Measurements from ENCODE around the gene TRAPPC11.
"Not testable (repeated sequence)": the region's sequence is repeated elsewhere in the genome, so short reads cannot be mapped to it uniquely, and the experiment has no call there.

The TRAPPC11 gene

GRCh38 chr4:183716302-183716701 is 57.2 kb downstream of the TRAPPC11 start:
- DNase-seq: no peak
- Mint-ChIP-seq H3K27ac (no peak overlapping the region), H3K4me1 (no peaks in the 10 kb centered on the region), H3K27me3 (ENCODE audit: low read depth, poor library complexity) (peaks cover 6% of the 10 kb centered on the region), H3K36me3 (ENCODE audit: low read depth) (peaks cover 16% of the 10 kb centered on the region), H3K4me3 (no peak overlapping the region), H3K9me3 (peaks cover 11% of the 10 kb centered on the region)
- TF ChIP-seq CTCF (IDR thresholded peaks at IDR 0.05): no peak

GRCh38 chr4:183718876-183719275 is 59.8 kb downstream of the TRAPPC11 start:
- Mint-ChIP-seq H3K4me3 (no peak overlapping the region), H3K36me3 (ENCODE audit: low read depth) (no peaks in the 10 kb centered on the region), H3K27me3 (ENCODE audit: low read depth, poor library complexity) (peaks cover 27% of the 10 kb centered on the region), H3K9me3 (peaks cover 13% of the 10 kb centered on the region), H3K27ac (peak overlapping the region; percentile 6), H3K4me1 (peaks cover 5% of the 10 kb centered on the region)
- TF ChIP-seq CTCF (IDR thresholded peaks at IDR 0.05): no peak
- no peak for DNase-seq

GRCh38 chr4:183721207-183722081 is 62.4 kb downstream of the TRAPPC11 start:
- Mint-ChIP-seq H3K4me3 (peak overlapping the region; percentile 62), H3K4me1 (peaks cover 5% of the 10 kb centered on the region), H3K27me3 (ENCODE audit: low read depth, poor library complexity) (peaks cover 41% of the 10 kb centered on the region), H3K27ac (no peak overlapping the region), H3K36me3 (ENCODE audit: low read depth) (no peaks in the 10 kb centered on the region), H3K9me3 (peaks cover 13% of the 10 kb centered on the region)
- peak; percentile 23 for DNase-seq
- no peak for TF ChIP-seq CTCF (IDR thresholded peaks at IDR 0.05)

- H3K27ac Mint-ChIP-seq: no peak overlapping the region
- H3K4me3 Mint-ChIP-seq: peak overlapping the region; percentile 78
- H3K36me3 Mint-ChIP-seq (ENCODE audit: low read depth): no peaks in the 10 kb centered on the region
- peaks cover 44% of the 10 kb centered on the region for H3K27me3 Mint-ChIP-seq (ENCODE audit: low read depth, poor library complexity)
- peaks cover 13% of the 10 kb centered on the region for H3K9me3 Mint-ChIP-seq
- DNase-seq: peak; percentile 76
- H3K4me1 Mint-ChIP-seq: peaks cover 5% of the 10 kb centered on the region
- no peak for TF ChIP-seq CTCF (IDR thresholded peaks at IDR 0.05)
These were observed 63.9 kb downstream of the TRAPPC11 start for GRCh38 chr4:183722731-183723560.

- H3K4me3 Mint-ChIP-seq: peak overlapping the region; percentile 78
- H3K36me3 Mint-ChIP-seq (ENCODE audit: low read depth): no peaks in the 10 kb centered on the region
- H3K9me3 Mint-ChIP-seq: peaks cover 13% of the 10 kb centered on the region
- H3K27ac Mint-ChIP-seq: no peak overlapping the region
- DNase-seq: no peak
- peaks cover 44% of the 10 kb centered on the region for H3K27me3 Mint-ChIP-seq (ENCODE audit: low read depth, poor library complexity)
- TF ChIP-seq CTCF (IDR thresholded peaks at IDR 0.05): no peak
- peaks cover 5% of the 10 kb centered on the region for H3K4me1 Mint-ChIP-seq
These were observed 64.6 kb downstream of the TRAPPC11 start for GRCh38 chr4:183723561-183724228.

- DNase-seq; H3K36me3 Mint-ChIP-seq (ENCODE audit: low read depth); H3K27ac Mint-ChIP-seq; H3K9me3 Mint-ChIP-seq; H3K4me3 Mint-ChIP-seq; H3K4me1 Mint-ChIP-seq: not testable (repeated sequence)
- H3K27me3 Mint-ChIP-seq (ENCODE audit: low read depth, poor library complexity): peaks cover 45% of the 10 kb centered on the region
These were observed 66.5 kb downstream of the TRAPPC11 start for GRCh38 chr4:183725585-183725984.

Measured in nephron progenitor cell (in vitro differentiated cells).